GF-D8 (cell line): ENCODE measurements around the gene WASL.
"Not testable (repeated sequence)": the region's sequence is repeated elsewhere in the genome, so short reads cannot be mapped to it uniquely, and the experiment has no call there.

Experiments used
- DNase-seq: peaks from one replicate; lab custom pipeline; 2025; lab: John Stamatoyannopoulos, UW

Gene WASL

DNA sequence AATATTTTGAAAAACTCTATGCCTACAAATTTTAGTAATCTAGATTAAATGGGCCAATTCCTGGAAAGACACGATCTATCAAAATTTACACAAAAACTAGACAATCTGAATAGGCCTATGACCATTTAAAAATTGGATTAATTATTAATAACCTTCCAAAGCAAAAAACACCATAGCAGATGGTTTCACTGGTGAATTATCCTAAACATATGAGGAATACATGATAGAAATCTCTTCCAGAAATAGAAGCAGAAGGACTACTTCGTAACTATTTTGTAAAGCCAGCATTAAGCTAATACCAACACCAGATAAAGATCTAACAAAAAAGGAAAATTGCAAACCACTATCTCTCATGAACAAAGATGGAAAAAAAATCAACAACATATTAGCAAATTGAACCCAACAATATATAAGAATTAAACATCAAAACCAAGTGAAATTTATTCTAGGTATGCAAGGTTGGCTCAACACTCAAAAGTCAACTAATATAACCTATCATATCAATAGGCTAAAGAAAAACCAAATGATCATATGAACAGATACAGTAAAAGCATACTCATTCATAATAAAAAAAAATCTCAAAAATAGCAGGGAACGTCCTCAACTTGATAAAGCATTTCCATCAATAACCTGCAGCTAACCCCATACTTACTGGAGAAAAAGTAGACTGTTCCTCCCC lies 16.3 kb downstream of the WASL start:
- no peak for DNase-seq

- DNase-seq, result no peak
Observed at GRCh38 chr7:123729218-123729578, 19.6 kb downstream of the WASL start.

- no peak for DNase-seq
Observed at GRCh38 chr7:123727071-123727837, 21.5 kb downstream of the WASL start.

GRCh38 chr7:123725586-123726171 lies 23.1 kb downstream of the WASL start:
- no peak for DNase-seq

GRCh38 chr7:123724817-123725253 lies 24.0 kb downstream of the WASL start:
- DNase-seq, result no peak

DNA sequence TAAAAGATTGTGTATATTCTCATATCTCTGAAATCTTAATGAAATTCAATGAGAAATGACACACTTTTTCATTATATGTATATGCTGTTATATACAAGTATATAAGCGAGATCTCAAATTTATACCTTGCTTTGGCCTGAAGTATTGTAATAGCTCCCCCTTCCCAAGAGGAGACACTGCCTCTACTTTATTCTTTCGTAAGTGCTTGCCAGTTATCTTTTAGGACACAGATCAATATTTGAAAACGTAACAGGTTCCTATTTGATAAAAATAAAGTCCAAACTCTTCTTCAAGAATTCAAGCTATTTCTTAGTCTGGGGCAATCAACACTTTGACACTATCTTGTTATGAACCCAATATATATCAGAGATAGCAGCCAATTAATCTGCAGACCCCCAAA lies 24.9 kb downstream of the WASL start:
- DNase-seq, result no peak

GRCh38 chr7:123720527-123720926 lies 28.3 kb downstream of the WASL start:
- DNase-seq, result not testable (repeated sequence)

DNA sequence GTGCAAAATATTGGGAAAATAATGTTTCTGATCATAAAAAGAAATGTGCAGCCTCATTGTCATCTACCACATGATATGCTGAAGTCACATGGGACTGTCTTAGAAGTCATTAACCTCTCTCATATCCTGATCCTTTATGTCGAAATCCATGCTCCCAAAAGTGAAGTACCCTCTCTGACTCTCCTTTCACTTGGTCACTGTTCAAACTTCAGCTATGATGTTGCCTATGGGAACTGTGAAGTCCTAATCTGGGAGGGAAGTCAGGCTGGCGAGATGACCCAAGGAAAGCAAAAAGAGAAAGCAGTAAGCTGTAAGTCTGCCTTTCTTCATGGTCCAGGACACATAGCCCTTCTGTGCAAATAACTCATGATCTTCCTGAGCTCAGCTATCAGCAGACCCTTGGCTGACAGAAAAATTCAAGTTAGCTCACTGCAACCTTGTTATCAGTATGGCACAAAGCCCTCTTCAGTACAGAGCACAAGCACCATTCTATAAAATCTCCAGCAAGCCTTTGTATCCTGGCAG lies 29.5 kb downstream of the WASL start:
- DNase-seq, result no peak

DNA sequence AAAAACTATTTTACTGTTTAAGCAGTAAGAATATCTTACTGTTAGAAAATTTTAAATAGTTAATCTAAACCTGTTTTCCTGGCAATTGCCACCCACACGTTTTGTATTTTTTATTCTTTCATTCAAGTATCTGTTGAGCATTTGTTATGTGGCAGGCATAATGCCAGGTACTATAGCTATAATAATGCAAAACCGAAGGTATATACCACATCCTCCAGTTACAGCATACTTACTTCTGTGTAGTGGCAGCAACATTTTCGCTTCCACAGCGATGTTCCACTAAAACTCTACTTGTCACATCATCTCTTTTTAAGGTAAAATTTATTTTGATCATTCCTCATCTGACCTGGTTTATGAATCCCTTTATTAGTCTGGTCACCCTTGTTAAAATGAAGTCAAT lies 30.0 kb downstream of the WASL start:
- DNase-seq, result no peak

DNA sequence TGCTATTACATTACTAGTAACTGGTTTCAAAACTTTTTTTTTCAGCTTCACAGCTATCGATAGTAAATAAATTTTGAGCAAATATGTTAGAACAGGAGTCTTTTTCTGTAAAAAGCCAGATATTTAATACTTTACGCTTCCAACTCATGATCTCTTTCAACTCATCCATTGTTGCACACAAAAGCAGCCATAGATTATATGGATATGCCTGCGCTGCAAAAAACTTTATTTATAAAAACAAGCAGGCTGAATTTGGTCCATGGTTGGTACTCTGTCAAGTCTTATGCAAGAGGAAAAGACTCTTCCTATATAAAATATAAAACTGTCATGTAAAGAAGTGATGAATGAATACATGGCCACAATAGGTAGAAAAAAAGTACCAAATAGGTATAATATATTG lies 31.1 kb downstream of the WASL start:
- no peak for DNase-seq

- DNase-seq, result no peak
Observed at GRCh38 chr7:123716877-123717276, 31.9 kb downstream of the WASL start.

DNA sequence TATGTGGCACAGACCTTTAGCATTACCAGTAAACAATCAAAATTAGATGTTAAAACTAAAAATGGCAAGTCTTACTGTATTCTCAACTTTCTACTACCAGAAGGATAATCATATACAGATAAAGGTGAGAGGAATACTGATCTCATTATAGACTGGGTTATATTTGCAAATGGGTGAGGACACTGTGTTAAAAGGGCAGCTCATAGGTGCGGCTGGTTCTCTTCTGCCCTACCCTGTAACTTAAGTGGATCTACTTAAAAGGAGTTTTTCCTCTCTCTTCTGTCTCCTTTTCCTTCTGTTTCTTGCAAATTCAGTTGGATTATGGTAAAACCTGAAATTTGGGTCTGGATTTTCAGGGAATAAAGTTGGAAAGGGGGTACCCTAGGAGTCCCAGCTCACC lies 33.0 kb downstream of the WASL start:
- DNase-seq, result no peak

- DNase-seq, result no peak
Observed at GRCh38 chr7:123715198-123715597, 33.6 kb downstream of the WASL start.

GRCh38 chr7:123714296-123715080 lies 34.3 kb downstream of the WASL start:
- no peak for DNase-seq

DNA sequence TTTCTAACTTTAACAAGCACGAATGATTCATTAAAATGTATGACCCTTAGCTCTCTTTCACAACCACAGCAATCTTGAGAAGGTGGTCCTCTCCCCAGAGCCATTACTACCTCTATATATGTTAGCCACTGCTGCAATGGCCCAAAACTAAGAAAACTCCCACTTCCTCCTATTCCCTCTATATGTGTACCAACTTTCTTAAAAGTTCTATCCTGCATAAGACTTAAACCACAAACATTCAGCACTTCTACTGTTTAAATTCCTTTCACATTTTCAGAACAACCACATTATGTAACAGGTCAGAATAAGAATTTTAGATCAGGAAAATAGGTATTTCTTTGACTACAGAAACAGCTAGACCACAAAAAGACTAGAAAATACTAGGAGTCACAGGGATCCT lies 36.2 kb downstream of the WASL start:
- DNase-seq, result no peak

DNA sequence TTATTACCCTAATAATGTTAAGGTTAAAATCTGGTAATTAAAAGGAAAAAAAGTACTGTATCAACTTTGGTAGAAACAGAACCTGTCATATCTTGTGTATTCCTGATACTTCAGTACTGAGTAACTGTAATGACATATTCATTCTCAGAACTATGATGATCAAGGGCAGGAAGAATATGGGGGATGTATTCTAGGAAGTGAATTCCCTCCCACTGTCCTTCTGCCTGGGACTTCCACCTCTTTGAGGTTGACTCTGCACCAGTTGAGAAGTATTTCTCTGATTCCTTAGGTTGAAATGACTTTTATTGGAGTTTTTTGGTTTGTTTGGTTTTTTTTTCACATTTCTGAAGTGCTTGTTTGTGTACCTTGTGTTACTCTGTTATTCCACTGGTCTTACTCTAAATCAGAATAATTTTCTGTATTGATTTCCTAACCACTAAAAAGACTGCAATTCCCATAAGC lies 36.9 kb downstream of the WASL start:
- no peak for DNase-seq

DNA sequence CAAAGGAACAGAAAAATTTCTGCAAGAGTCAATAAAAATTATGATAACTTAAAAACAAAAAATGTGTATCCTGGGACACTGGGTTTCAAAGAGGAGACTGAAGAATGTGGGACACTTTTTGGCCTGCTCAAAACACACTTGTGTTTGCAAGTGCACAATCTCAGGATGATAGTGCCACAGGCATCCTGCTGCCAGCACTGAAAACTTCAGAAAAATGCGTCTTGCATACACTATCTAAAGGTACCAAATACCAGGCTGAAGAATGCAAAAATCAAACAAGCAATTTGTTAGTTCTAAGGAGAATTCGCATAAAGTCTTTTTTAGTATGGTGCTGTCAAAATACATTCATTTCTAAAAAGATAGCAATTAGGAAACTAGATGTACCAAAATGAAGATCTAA lies 38.1 kb downstream of the WASL start:
- no peak for DNase-seq

DNA sequence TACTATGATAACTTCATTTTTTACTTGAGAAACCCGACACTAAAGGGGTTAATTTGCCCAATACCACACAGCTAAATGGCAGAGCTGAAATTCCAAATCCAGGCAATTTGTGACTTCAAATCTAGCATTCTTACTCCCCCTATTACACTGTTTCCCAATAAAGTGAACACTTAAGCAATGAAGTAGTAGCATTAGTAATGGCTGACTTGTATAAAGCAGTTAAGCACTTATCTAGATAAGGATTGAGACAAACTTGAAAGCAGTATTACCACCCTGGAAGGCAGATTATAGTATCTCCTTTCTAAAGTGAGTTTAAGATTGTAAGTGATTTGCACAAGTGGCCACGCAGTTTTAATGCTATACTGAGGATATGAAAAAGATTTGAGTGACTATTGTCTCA lies 39.3 kb downstream of the WASL start:
- DNase-seq, result no peak

- no peak for DNase-seq
Observed at GRCh38 chr7:123705211-123705901, 43.4 kb downstream of the WASL start.

DNA sequence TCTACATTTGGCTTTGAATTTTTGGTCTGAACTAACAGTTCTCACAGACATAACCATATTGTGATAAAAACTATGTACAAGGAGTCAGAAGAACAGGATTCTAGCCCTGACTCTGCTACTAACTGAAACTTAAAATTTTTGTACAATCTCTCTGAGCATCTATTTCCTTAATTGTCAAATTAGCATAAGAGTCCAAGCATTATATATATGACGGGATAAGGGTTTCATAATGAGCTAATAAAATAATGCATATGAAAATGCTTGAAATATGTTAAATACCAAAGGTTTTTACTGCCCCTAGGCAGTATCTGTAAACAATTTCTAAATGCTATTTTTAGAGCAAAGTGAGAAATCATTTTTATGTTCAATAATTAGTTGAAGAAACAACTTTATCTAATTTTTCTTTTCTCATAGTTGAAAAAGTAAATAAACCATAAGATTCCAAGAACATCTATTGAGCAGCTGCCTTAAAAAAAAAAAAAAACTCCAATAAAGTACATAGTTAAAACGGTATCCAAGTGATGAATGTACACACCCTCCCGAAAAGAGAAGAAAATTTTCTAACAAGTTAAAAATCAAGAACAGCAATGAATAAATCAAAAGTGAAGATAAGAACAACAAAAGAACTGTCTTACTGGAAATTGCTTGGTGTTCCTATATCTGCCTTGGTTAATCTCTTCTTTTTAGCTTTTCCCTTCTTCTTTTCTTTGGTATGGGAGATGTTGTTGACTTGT lies 52.7 kb downstream of the WASL start:
- DNase-seq, result no peak

DNA sequence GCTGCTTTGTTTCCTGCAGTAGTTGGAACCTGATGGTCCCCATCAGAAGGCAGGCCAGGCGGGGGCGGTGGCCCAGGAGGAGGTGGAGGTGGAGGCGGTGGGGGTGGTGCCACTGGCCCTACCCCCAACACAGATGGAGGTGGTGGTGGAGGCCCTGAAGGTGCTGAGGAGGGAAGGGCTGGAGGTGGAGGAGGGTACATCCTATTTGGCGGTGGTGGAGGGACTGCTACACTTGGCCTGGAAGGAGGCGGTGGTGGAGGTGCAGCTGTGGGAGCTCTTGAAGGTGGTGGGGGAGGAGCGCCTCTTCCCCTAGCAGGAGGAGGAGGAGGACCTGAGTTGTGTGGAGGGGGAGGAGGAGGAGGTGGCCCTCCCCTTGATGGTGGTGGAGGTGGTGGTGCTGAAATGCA lies 56.3 kb downstream of the WASL start:
- DNase-seq, result no peak
